NAMALWA (cell line): ENCODE measurements around the gene SENP6.
"Not testable (repeated sequence)": the region's sequence is repeated elsewhere in the genome, so short reads cannot be mapped to it uniquely, and the experiment has no call there.

Source experiments
- DNase-seq: peaks from one replicate; pipeline ENCODE4 v3.0.0-alpha.2; 2015; ENCODE audit warnings: low spot score

SENP6 gene

GRCh38 chr6:75609639-75610590 is 8.2 kb downstream of the SENP6 start:
- no peak for DNase-seq

- DNase-seq: no peak
Measured at GRCh38 chr6:75611011-75611701, 9.5 kb downstream of the SENP6 start.

GRCh38 chr6:75611702-75612375 is 10.2 kb downstream of the SENP6 start:
- DNase-seq: no peak

DNA sequence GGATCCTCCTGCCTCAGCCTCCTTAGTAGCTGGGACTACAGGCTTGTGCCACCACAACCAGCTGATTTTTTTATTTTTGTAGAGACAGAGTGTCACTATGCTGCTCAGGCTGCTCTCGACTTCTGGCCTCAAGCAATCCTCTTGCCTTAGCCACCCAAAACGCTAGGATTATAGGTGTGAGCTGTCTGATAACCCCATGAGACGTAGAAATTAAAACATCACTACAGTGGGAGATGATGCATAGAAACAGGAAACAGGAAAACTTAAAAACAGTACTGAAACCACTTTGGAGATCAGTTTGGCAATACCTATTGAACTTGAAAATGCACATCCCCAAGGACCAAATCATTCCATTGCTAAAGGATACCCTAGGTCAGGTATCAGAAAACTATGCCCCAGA is 10.8 kb downstream of the SENP6 start:
- no peak for DNase-seq

DNA sequence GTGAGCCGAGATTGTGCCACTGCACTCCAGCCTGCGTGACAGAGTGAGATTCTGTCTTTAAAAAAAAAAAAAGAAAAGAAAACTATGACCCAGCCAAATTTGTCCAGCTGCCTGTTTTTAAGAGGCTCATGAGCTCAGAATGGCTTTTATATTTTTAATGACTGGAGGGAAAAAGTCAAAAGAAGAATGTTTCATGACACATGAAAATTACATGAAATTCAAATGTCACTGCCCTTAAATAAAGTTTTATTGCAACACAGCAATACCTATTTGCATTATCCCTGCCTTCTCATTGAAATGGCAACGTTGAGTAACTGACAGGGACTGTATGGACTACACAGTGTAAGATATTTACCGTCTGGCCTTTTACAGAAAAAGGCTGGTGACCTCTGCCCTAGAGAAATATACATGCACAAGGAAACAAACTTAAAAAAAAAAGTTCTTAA is 11.4 kb downstream of the SENP6 start:
- no peak for DNase-seq

GRCh38 chr6:75618437-75618836 is 16.8 kb downstream of the SENP6 start:
- DNase-seq: no peak

GRCh38 chr6:75619230-75619899 is 17.7 kb downstream of the SENP6 start:
- no peak for DNase-seq

GRCh38 chr6:75620381-75621304 is 19.0 kb downstream of the SENP6 start:
- DNase-seq: no peak

GRCh38 chr6:75621846-75622245 is 20.2 kb downstream of the SENP6 start:
- DNase-seq: no peak

DNA sequence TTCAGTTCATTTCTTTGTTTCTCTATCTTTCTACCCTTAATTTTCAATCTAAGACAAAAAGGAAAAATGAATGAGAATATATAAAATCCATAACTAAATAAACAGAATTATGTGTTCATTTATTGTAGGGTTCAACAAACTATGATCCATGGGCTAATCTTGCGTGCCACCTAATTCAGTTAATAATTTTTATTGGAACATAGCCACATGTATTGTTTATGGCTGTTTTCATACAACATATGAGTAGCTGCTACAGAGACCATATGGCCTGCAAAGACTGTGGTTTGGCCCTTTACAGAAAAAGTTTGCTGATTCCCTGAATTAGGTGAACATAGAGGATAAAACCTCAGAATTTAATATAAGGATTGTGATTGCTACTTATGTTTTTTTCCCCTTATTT is 21.8 kb downstream of the SENP6 start:
- DNase-seq: no peak

DNA sequence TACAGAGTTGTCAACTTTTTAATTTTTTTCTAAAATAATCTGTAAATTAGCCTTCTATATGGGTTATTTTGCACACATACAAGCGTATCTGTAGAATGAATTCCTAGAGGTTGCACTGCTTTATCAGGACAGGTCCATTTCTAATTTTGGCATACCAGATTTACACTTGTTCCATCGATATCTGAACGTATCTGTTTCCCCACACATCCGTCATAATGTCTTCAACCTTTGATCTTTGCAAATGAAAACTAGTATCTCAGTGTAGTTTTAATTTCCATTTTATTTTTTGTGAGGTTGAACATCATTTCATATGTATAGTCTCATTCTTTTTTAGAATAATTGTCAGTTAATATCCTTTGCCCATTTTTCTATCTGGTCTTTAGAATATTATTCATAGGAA is 22.7 kb downstream of the SENP6 start:
- no peak for DNase-seq

GRCh38 chr6:75624988-75625387 is 23.3 kb downstream of the SENP6 start:
- no peak for DNase-seq

DNA sequence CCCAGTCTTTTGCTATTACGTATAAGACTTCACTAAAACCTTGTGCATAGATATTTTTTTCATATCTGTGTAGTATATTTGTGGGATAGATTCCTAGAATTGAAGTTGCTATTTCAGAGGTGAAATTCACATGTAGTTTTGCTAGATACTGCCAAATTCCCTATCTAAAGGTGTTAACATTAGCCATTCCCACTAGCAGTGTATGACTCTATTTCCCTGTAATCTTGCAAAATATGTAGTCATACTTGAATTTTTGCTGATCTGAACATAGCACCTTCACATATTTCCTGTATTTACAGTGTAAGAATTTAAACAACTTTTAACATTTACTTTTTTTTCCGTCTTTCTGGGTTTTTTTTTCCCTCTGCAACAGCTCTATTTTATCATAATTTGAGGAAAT is 24.9 kb downstream of the SENP6 start:
- DNase-seq: no peak

DNA sequence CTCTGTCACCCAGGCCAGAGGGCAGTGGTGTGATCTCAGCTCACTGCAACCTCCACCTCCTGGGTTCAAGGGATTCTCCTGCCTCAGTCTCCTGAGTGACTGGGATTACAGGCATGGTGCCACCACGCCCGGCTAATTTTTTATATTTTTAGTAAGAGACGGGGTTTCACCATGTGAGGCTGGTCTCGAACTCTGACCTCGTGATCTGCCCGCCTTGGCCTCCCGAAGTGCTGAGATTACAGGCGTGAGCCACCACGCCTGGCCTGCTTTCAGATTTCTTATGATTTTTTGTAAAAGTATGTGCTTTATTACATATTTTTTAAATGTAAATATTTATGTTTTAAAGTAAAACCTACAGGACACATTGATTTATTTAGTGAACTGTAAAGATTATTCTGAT is 26.0 kb downstream of the SENP6 start:
- DNase-seq: not testable (repeated sequence)

DNA sequence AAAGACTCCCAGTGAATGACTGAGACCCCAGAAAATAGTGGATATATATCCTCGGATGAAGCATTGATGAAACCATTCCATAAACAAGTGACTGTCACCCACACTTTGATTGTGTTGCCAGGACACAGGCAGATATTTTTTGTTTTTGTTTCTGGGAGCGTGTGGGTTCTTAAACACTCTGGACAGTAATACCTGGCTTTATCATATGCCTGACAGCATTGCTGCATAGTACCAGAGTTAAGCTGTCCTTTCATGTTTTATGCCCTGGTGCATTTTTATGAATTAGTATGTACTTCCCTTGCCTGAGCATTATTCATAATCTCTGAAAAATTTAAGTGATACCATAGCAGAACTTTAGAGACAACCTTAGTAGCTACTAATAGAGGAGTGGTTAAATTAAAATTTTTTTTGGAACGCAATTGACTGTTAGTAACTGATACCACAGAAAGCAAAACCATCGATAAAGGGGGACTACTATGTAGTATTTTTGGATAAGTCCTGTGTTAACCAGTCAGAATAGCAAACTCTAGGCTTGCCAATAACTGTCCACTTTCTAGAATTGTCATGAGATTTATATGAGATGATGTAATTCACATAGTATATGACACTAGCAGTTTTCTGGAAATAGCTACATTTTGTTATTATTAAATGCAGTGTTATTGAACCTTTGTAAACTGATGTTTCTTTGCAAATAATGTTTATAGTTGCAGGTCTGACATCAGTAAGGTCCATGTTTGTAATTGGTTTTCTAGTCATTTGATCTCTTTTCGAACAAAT is 30.4 kb downstream of the SENP6 start:
- no peak for DNase-seq

DNA sequence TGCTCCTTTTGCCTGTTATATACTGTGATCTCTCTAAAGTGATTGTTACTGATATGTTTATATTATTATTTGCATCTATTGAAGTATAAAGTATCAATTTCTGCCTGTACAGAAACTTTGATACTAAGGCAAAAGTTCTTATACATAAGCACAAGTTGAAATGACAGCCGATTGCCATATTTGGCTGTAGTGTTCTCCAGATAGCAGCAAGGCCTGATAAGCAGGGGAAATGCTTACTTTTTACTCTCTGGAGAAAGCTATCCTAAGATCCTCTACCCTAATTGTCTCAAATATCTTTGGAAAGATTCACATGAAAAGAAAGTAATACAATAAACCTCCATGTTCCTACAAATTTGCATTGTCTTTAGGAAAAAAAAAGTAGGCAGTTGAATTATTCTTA is 31.4 kb downstream of the SENP6 start:
- no peak for DNase-seq

GRCh38 chr6:75642311-75642710 is 40.6 kb downstream of the SENP6 start:
- no peak for DNase-seq

DNA sequence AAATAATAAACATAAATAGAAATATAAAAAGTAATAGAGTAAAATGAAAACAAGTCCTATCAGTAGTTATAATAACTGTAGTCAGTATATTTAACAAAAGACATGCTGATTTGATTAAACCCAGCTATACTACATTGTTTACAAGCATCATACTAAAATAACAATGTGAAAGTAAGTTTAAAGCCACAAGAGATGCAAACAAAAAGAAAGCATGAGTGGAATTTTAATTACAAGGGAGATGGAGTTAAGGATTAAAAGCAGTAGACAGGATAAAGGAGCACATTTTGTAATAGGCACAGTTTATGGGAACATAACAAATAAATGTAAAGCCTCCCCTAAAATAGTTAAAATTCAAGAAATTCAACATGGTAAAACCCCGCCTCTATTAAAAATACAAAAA is 41.5 kb downstream of the SENP6 start:
- DNase-seq: no peak

DNA sequence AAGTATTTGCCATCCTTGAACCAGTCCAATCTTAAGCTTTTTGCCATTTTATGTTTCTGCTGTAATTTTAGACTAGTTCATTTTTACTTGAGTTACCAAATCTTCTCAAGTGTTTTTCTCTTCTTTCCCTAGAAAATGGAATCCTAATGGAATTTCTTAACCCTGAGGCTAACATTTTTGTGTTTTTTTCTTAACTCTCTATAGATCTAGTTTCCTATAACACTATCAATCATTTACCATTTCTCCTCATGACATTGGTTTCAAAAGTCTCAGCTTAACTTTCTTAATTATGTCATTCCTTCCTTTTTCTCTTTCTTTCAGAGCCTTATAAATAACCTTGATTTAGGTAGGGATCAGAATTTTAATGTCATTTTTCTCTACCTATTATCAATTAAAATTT is 54.8 kb downstream of the SENP6 start:
- DNase-seq: no peak

DNA sequence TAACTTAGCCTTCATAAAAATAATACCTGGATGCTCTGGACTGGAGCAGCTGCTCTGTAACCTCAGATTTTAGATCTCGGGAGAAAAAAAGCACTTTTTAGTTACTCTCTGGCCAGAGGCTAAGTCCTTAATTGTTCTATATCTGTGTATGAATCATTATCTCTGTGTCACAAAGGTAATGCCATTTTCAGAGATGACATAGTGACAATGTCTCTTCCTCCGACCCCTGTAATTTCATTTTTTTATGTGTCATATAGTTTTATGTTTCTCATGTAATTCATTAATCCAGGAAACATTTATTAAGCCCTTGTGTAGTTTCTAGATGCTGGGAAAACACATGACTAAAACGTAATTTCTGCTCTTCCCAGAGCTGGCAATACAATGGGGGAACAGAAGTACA is 55.6 kb downstream of the SENP6 start:
- DNase-seq: no peak
